SIG-M5 treated with dmso at 0.1 percent for 504 hours (cell line): ENCODE measurements around the gene CPAMD8.
"Not testable (repeated sequence)": the region's sequence is repeated elsewhere in the genome, so short reads cannot be mapped to it uniquely, and the experiment has no call there.

Source experiments
- DNase-seq: peaks from one replicate; lab custom pipeline; 2025; ENCODE audit not compliant: unreplicated experiment; lab: John Stamatoyannopoulos, UW

The CPAMD8 gene

GRCh38 chr19:16949496-16950023, 77.0 kb downstream of the CPAMD8 start:
- DNase-seq: no peak

GRCh38 chr19:16946951-16947940, 79.4 kb downstream of the CPAMD8 start:
- DNase-seq: no peak

GRCh38 chr19:16945762-16946465, 80.7 kb downstream of the CPAMD8 start:
- DNase-seq: no peak

GRCh38 chr19:16945364-16945714, 81.3 kb downstream of the CPAMD8 start:
- no peak for DNase-seq

- DNase-seq: no peak
These were observed 81.8 kb downstream of the CPAMD8 start for GRCh38 chr19:16944626-16945363.

- DNase-seq: no peak
These were observed 82.5 kb downstream of the CPAMD8 start for GRCh38 chr19:16943942-16944625.

- not testable (repeated sequence) for DNase-seq
These were observed 83.5 kb downstream of the CPAMD8 start for GRCh38 chr19:16943090-16943489.

GRCh38 chr19:16942583-16942982, 84.0 kb downstream of the CPAMD8 start:
- no peak for DNase-seq

GRCh38 chr19:16940626-16941025, 86.0 kb downstream of the CPAMD8 start:
- DNase-seq: no peak

GRCh38 chr19:16940063-16940462, 86.5 kb downstream of the CPAMD8 start:
- DNase-seq: not testable (repeated sequence)

GRCh38 chr19:16938211-16938610, 88.4 kb downstream of the CPAMD8 start:
- no peak for DNase-seq

- not testable (repeated sequence) for DNase-seq
These were observed 88.8 kb downstream of the CPAMD8 start for GRCh38 chr19:16937796-16938195.

- no peak for DNase-seq
These were observed 89.7 kb downstream of the CPAMD8 start for GRCh38 chr19:16936901-16937300.

- no peak for DNase-seq
These were observed 92.1 kb downstream of the CPAMD8 start for GRCh38 chr19:16934489-16934888.

- no peak for DNase-seq
These were observed 95.3 kb downstream of the CPAMD8 start for GRCh38 chr19:16931306-16931705.

- no peak for DNase-seq
These were observed 95.9 kb downstream of the CPAMD8 start for GRCh38 chr19:16930753-16931152.

GRCh38 chr19:16928916-16929315, 97.7 kb downstream of the CPAMD8 start:
- DNase-seq: no peak

- DNase-seq: no peak
These were observed 98.3 kb downstream of the CPAMD8 start for GRCh38 chr19:16928351-16928750.

- DNase-seq: no peak
These were observed 98.7 kb downstream of the CPAMD8 start for GRCh38 chr19:16927883-16928282.

GRCh38 chr19:16922949-16923348, 103.7 kb downstream of the CPAMD8 start:
- DNase-seq: no peak

- no peak for DNase-seq
These were observed 104.0 kb downstream of the CPAMD8 start for GRCh38 chr19:16922592-16922934.
